Endothelial cell of umbilical vein (primary cell): Measurements from ENCODE around the gene INTS6. TPM values are rescaled to one million over a fixed set of nuclear protein-coding genes. Genes with fewer than 3 reads are reported as not detected.

Experiments used
- BruUV-seq: library from RNA; stranded (reverse); fragments of 400-500 nt; replicated peaks from 2 replicates; lab custom pipeline; 2021; lab: Mats Ljungman, UMichigan
- CTCF ChIA-PET: fragments of 300-600, 350-600 bp; sonication (Branson Sonifier 250); formaldehyde crosslinking; loops from one replicate; lab custom pipeline; 2021; ENCODE audit warnings: antibody characterized with exemption, inconsistent platforms; lab: Charles Lee
- POLR2A ChIA-PET: fragments of 300-600, 350-600 bp; sonication (Branson Sonifier 250); formaldehyde crosslinking; loops from one replicate; lab custom pipeline; 2021; ENCODE audit warnings: antibody characterized with exemption, inconsistent platforms; lab: Charles Lee
- DNase-seq: peaks from one replicate; pipeline ENCODE4 v3.0.0-alpha.2; 2011; ENCODE audit warnings: low read depth, low spot score
- FAIRE-seq: peaks from 2 replicates; lab custom pipeline; 2011; peaks lifted over from hg19 to GRCh38; lab: Jason Lieb, UNC
- H2AFZ ChIP-seq: 2 replicates; pipeline ENCODE4 v1.6.0; 2012; ENCODE audit warnings: low read depth, low read length, control low read depth, inconsistent platforms
- H3K27ac ChIP-seq: 2 replicates; pipeline ENCODE4 v1.5.1; 2011; ENCODE audit warnings: low read depth, mild to moderate bottlenecking, control low read depth, low read length, moderate library complexity; ENCODE audit not compliant: insufficient read depth
- H3K27me3 ChIP-seq, 2 experiments: 2 replicates each; pipeline versions ENCODE4 v1.6.0 to v1.6.1; 2011; ENCODE audit warnings: low read length in 2 of 2, mixed read lengths in 1 of 2; ENCODE audit not compliant: control insufficient read depth in 2 of 2, insufficient read depth in 2 of 2
- H3K36me3 ChIP-seq, 2 experiments: 2 replicates in 1 of 2; 3 replicates in 1 of 2; pipeline ENCODE4 v1.5.1; 2011; ENCODE audit warnings: low read length in 2 of 2, mild to moderate bottlenecking in 1 of 2, moderate library complexity in 1 of 2; ENCODE audit not compliant: control insufficient read depth in 2 of 2, insufficient read depth in 2 of 2; ENCODE audit errors: extremely low read depth in 1 of 2
- H3K4me1 ChIP-seq: 3 replicates; pipeline ENCODE4 v1.5.1; 2011; ENCODE audit warnings: mild to moderate bottlenecking, low read length; ENCODE audit not compliant: control insufficient read depth, insufficient read depth; ENCODE audit errors: extremely low read depth
- H3K4me2 ChIP-seq: 2 replicates; pipeline ENCODE4 v1.6.1; 2011; ENCODE audit warnings: low read length, control low read depth, mixed read lengths; ENCODE audit not compliant: insufficient read depth
- H3K4me3 ChIP-seq, 3 experiments: fragments of 200-600 bp in 1 of 3; sonication (generic), shearing (Covaris generic) in 1 of 3; replicated peaks in 1 of 3; 2 replicates each; pipeline ENCODE4 v1.5.1; 2011 to 2016; ENCODE audit warnings: control low read depth in 3 of 3, low read length in 3 of 3, mild to moderate bottlenecking in 2 of 3, inconsistent platforms in 1 of 3, low read depth in 1 of 3, moderate library complexity in 1 of 3; ENCODE audit not compliant: insufficient read depth in 1 of 3
- H3K79me2 ChIP-seq: 2 replicates; pipeline ENCODE4 v1.6.0; 2012; ENCODE audit warnings: low read length, inconsistent platforms; ENCODE audit not compliant: control insufficient read depth, insufficient read depth
- H3K9ac ChIP-seq: replicated peaks from 2 replicates; pipeline ENCODE3; 2011; ENCODE audit warnings: low read length, control low read depth; ENCODE audit not compliant: insufficient read depth; ENCODE audit errors: extremely low read depth
- H3K9me1 ChIP-seq: replicated peaks from 3 replicates; pipeline ENCODE4 v1.6.0; 2011; ENCODE audit warnings: mild to moderate bottlenecking, low read length; ENCODE audit not compliant: control insufficient read depth, insufficient read depth; ENCODE audit errors: extremely low read depth
- H3K9me3 ChIP-seq: replicated peaks from 2 replicates; pipeline ENCODE4 v1.5.1; 2012; ENCODE audit warnings: low read length, inconsistent platforms; ENCODE audit not compliant: control insufficient read depth, insufficient read depth
- H4K20me1 ChIP-seq: replicated peaks from 2 replicates; pipeline ENCODE3; 2011; ENCODE audit warnings: mild to moderate bottlenecking, low read length; ENCODE audit not compliant: control insufficient read depth, insufficient read depth; ENCODE audit errors: extremely low read depth
- EZH2 ChIP-seq: IDR thresholded peaks from 2 replicates; pipeline ENCODE4 v1.6.1; 2012; ENCODE audit warnings: borderline replicate concordance, low read depth, mild to moderate bottlenecking, moderate library complexity, low read length, inconsistent platforms; ENCODE audit not compliant: severe bottlenecking
- FOS ChIP-seq: IDR thresholded peaks from 2 replicates; pipeline ENCODE4 v1.6.1; 2011; ENCODE audit warnings: mild to moderate bottlenecking, low read length, moderate library complexity, borderline replicate concordance; ENCODE audit not compliant: insufficient read depth
- GATA2 ChIP-seq: IDR thresholded peaks from 2 replicates; pipeline ENCODE4 v1.7.0; 2011; ENCODE audit warnings: low read depth, mild to moderate bottlenecking, moderate library complexity, mixed read lengths, low read length; ENCODE audit not compliant: insufficient read length, insufficient read depth
- JUN ChIP-seq: IDR thresholded peaks from 2 replicates; pipeline ENCODE4 v1.6.1; 2011; ENCODE audit warnings: borderline replicate concordance, low read depth; ENCODE audit not compliant: insufficient read length, insufficient read depth
- MAX ChIP-seq: IDR thresholded peaks from 2 replicates; pipeline ENCODE4 v1.6.1; 2011; ENCODE audit not compliant: insufficient read depth, insufficient read length
- MYC ChIP-seq: IDR thresholded peaks from one replicate; pipeline ENCODE4 v1.6.1; 2011; ENCODE audit warnings: mild to moderate bottlenecking, low read depth, low read length
- POLR2A ChIP-seq: IDR thresholded peaks from 2 replicates; pipeline ENCODE4 v1.6.1; 2012; ENCODE audit warnings: low read depth, mild to moderate bottlenecking, control low read depth, low read length
- POLR2AphosphoS5 ChIP-seq: IDR thresholded peaks from 2 replicates; pipeline ENCODE4 v1.6.1; 2012; ENCODE audit warnings: low read depth, mild to moderate bottlenecking, control low read depth, low read length, moderate library complexity; ENCODE audit not compliant: insufficient read depth
- dilution Hi-C: fragments of 300-500 bp; cut with MboI; formaldehyde crosslinking; loops from one replicate; pipeline ENCODE4 v1.15.0; 2019; ENCODE audit warnings: low sequenced_read_pairs; ENCODE audit not compliant: extremely low pct_ligation_motif_present
- intact Hi-C: fragments of 100-400 bp; cut with micrococcal nuclease; formaldehyde crosslinking; loops from one replicate; pipeline ENCODE4 v1.10.0; 2022
- polyA plus RNA-seq, 4 experiments: library from polyadenylated mRNA; depleted of rRNA in 3 of 4; stranded (reverse) in 3 of 4; unstranded in 1 of 4; fragments of >200 nt; gene quantifications; 2 replicates each; pipeline versions ENCODE4 v1.2.1 to v1.2.3, GENCODE V29; 2011 to 2012; ENCODE audit warnings: missing spikeins in 1 of 4
- total RNA-seq: library from RNA; stranded (reverse); gene quantifications from 2 replicates; pipeline ENCODE4 v1.2.3, GENCODE V29; 2021
- TF ChIP-seq, protein P1 (sequence below), 2 donors: IDR thresholded peaks; 1 replicate in 1 of 2; 2 replicates in 1 of 2; pipeline ENCODE4 v1.5.1; 2011; ENCODE audit warnings: low read length in 2 of 2, mild to moderate bottlenecking in 2 of 2, moderate library complexity in 2 of 2, control low read depth in 1 of 2, inconsistent platforms in 1 of 2, low read depth in 1 of 2; ENCODE audit not compliant: insufficient read depth in 1 of 2; ENCODE audit errors: extremely low read depth in 1 of 2

INTS6 gene
- total and polyA plus RNA-seq, 2 donors (not counting 3 experiments of a cell fraction or from before 2014, with no cell fraction given) = 9.5 to 45.4 TPM

DNA sequence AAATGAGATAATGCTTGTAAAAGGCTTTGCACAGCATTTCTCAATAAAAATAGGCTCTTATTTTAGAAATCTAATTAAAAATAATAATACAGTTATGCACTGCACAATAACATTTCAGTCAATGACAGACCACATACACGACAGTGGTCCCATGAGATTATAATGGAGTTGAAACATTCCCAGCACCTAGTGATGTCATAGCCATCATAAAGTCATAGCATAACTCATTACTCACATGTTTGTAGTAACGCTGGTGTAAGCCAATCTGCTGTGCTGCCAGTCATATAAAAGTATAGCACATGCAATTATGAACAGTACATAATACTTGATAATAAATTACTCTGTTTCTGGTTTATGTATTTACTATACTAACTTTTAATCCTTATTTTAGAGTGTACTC, 126.1 kb downstream of the INTS6 start:
- dilution Hi-C loops (no loop called here), intact Hi-C loops (no loop called here)
- Histone ChIP-seq H4K20me1 (no peaks in the 10 kb centered on the region), H3K9me3 (no peaks in the 10 kb centered on the region), H3K79me2 (no peaks in the 10 kb centered on the region), H3K4me1 (no peaks in the 10 kb centered on the region), H3K27me3 (peaks cover 0 to 3% of the 10 kb centered on the region in 2 experiments), H3K4me2 (no peak overlapping the region), H3K9me1 (no peaks in the 10 kb centered on the region), H3K9ac (no peak overlapping the region), H3K27ac (no peak overlapping the region), H3K4me3 (no peak overlapping the region), H2AFZ (no peak overlapping the region), H3K36me3 (no peaks in the 10 kb centered on the region)
- POLR2A ChIA-PET = no interaction called here
- DNase-seq (no peak), FAIRE-seq (no peak)
- CTCF ChIA-PET = no interaction called here
- BruUV-seq = no TSS peak
- TF ChIP-seq POLR2A (no peak), MYC (no peak), FOS (no peak), POLR2AphosphoS5 (no peak), MAX (no peak), JUN (no peak), GATA2 (no peak), EZH2 (no peak)
- TF ChIP-seq, protein P1, sequence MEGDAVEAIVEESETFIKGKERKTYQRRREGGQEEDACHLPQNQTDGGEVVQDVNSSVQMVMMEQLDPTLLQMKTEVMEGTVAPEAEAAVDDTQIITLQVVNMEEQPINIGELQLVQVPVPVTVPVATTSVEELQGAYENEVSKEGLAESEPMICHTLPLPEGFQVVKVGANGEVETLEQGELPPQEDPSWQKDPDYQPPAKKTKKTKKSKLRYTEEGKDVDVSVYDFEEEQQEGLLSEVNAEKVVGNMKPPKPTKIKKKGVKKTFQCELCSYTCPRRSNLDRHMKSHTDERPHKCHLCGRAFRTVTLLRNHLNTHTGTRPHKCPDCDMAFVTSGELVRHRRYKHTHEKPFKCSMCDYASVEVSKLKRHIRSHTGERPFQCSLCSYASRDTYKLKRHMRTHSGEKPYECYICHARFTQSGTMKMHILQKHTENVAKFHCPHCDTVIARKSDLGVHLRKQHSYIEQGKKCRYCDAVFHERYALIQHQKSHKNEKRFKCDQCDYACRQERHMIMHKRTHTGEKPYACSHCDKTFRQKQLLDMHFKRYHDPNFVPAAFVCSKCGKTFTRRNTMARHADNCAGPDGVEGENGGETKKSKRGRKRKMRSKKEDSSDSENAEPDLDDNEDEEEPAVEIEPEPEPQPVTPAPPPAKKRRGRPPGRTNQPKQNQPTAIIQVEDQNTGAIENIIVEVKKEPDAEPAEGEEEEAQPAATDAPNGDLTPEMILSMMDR (IDR thresholded peaks at IDR 0.05; ENCODE audit: extremely low read depth in 1 of 2, insufficient read depth in 1 of 2, low read depth in 1 of 2, low read length in 2 of 2) = no peak
